Measurements from ENCODE around the gene TRAF3IP1.
"Not testable (repeated sequence)": the region's sequence is repeated elsewhere in the genome, so short reads cannot be mapped to it uniquely, and the experiment has no call there.

TRAF3IP1 gene

GRCh38 chr2:238320246-238320647 lies at the start of gene TRAF3IP1:
TSS of gene TRAF3IP1 (plus strand) at chr2:238320518. CDS start at chr2:238320663, 145 bp downstream.
- peak; percentile 85 for DNase-seq

- DNase-seq = no peak
Observed at GRCh38 chr2:238270606-238271005, 49.7 kb upstream of the TRAF3IP1 start.

DNA sequence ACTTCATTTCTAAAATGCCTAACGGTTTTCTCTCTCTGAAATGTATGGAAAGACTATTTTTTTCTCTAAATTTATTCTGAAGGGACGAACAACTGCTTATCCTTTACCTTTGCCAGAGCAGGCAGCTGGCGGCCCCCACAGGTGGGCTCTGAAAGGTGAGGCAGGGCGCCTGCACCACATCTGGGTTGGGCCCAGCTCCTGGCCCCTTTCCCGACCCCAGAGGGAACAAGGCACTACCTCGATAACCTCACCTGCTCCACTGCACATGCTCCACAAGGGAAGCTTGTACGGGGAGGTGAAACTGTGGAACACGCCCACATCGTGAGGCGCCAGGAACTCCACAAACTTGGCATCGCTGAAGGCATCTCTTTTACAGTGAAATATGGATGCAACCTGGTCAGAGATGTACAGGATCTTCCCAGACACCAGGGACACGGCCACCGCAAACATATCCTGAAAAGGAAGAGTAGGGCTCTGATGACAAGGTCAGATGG lies 49.2 kb upstream of the TRAF3IP1 start:
- DNase-seq = no peak

DNA sequence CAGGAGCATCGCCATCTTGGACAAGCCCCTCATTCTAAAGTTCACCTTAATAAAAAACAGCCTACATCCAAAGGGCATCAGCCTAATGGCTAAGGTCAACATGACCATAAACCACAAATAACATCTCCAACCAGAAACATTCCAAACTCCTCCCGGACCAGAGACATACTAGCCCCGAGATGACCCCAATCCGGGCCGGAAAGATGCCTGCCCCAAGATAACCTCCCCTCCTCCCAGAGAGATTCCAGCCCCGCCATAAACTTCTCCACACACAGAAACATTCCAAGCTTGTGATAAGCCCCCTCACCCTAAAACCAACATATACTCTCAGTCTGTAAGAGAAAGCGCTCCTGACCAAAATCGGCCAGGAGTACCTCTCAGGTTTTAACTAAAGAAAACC lies 48.6 kb upstream of the TRAF3IP1 start:
- not testable (repeated sequence) for DNase-seq

GRCh38 chr2:238272156-238272555 lies 48.2 kb upstream of the TRAF3IP1 start:
- no peak for DNase-seq

DNA sequence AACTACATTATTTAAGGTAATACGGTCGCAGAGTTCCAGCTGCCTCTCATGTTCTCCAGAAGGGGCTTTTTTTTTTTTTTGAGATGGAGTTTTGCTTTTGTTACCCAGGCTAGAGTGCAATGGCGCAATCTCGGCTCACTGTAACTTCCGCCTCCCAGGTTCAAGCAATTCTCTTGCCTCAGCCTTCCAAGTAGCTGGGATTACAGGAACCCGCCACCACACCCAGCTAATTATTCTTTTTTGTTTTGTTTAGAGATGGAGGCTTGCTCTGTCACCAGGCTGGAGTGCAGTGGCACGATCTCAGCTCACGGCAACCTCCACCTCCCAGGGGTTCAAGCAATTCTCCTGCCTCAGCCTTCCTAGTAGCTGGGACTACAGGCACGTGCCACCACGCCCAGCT lies 46.9 kb upstream of the TRAF3IP1 start:
- peak; percentile 35 for DNase-seq

DNA sequence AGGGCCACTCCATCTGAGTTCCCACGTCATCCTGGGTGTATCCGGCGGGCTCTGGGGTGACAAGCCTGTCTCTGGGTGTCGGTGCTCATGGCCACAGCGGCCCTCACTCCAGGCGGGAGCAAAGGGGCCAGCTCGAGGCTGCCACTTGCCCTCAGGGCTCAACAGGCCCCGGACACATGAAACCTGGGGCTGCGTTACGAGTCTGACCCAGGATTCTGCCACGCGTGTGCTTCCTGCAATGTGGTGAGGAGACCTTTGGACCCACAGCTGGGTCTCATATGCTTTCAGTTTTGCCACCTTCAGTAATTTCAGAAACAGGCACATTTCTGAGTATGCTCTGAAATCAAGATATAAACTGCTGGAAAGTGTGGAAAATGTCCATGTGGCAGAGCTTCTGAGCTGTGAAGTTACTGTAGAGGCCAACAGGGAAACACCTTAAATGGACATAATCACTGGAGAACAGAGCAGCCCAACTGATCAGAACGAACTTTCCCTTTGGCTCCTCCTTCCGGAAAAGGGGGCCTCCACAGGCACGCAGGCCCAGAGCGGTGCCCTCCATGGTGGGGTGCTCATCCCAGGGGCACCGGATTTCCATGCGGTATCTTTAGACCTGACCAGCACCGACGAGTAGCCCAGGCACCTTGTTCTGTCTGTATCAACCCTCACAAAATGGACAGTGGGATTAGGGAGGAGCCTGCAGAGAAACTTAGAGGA lies 46.0 kb upstream of the TRAF3IP1 start:
- no peak for DNase-seq

- DNase-seq = no peak
Observed at GRCh38 chr2:238277695-238278094, 42.6 kb upstream of the TRAF3IP1 start.

DNA sequence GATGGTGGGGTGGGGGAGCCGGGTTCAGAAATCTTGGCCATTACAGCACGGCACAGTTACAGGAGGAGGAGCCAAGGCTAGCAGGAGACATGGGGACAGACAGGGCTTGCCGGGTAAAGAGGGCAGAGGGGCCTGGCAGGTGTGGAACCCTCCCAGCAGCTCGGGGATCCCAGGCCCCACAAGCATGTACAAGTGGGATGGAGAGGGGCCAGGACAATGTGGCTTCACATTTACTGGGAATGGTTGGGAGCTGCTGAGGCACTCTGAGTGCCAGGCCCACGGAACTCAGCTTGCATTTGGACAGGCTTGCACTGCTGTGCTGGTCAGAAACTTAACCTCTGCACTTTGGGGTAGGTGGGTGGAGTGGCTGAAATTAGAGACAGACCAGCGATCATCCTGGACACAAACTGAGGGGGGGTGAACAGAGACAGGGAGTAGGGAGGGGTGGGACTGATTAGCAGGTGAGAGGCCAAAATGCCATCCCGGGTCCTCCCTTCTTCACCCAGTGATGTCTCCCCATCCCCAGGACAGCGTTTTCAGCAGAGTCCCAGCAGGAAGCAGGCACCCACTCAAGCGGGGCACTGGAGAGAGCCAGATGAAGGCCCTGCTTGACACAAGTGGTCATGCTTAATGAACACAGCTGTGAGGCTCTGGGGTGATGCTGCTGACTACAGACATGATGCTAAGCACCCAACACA lies 41.5 kb upstream of the TRAF3IP1 start:
- no peak for DNase-seq

DNA sequence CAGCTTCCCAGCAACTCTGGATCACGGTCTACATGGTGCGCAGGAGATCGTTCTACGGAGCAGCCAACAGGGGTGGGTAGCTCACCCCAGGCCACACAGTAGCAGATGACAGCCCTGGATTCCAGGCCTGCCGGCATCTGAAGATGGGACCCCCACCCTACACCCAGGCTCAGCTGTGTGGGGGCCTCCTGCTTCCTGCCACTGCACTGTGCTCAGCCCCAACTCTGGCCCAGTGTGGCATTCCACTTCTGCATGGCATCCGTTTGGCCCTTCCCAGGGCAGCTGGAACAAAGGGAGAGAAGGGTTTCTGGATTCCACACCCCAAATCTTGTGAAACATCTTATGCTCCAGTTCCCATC lies 41.0 kb upstream of the TRAF3IP1 start:
- no peak for DNase-seq

GRCh38 chr2:238280083-238280825 lies 40.1 kb upstream of the TRAF3IP1 start:
- no peak for DNase-seq

- no peak for DNase-seq
Observed at GRCh38 chr2:238281826-238282480, 38.4 kb upstream of the TRAF3IP1 start.

DNA sequence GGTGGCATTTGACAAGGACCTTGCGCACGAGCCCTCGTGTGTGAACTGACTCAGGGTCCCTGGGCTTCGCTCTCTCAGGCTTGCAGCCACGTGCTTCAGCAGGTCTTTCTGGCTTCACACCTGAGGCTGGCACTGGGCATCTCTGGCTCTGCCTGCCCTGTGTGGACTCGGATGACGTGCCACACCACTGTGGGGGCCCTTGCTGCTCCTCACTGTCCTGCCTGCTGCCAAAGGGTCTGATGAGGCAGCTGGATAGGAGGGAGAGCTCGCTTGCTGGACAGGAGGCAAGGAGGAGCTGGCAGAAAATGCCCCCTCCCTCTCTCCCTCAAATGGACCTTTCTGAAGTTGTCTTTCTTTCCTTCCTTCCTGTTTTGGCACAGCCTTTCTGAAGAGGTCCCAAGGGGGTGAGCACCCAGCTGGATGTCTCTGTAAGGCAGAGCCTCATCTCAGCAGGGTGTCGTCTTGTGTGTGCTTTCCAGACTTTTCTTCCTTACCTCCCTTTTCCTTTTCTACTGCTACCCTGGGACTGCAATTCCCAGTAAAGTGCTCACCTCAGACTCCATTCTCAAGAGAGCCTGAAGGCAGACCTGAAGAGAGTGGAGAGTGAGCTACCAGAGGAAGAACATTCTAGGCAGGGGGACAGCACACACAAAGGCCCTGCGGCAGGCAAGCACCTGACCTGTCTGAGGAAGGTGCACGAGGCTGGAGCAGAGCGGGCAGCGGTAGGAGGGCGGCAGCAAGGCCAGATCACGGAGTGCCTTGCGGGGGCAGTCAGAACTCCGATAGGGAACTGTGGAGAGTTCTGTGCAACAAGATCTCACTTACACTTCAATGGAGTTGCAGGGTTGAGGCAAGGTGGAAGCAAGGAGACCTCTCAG lies 37.2 kb upstream of the TRAF3IP1 start:
- DNase-seq = no peak

GRCh38 chr2:238284802-238285515 lies 35.4 kb upstream of the TRAF3IP1 start:
- no peak for DNase-seq

DNA sequence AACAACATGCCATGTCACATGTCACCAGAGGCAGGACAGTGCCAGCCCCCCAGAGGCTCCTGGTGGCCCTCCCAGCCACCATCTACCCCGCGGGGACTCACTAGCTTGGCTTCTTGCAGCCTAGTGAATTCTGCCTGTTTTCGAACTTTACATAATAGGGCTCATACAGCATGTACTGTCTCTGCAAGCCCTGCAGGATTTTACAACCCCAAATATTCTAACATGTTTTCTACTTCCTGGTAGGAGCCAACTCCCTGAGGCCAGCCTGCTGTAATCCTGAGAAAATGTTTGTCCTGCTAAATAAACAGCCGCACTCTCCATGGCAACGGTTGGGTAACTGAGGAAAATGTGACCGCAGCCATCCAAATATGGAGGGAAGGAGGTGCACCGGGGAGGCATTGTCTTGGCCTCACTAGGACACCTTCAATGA lies 34.6 kb upstream of the TRAF3IP1 start:
- no peak for DNase-seq

GRCh38 chr2:238286095-238286494 lies 34.2 kb upstream of the TRAF3IP1 start:
- DNase-seq = no peak

DNA sequence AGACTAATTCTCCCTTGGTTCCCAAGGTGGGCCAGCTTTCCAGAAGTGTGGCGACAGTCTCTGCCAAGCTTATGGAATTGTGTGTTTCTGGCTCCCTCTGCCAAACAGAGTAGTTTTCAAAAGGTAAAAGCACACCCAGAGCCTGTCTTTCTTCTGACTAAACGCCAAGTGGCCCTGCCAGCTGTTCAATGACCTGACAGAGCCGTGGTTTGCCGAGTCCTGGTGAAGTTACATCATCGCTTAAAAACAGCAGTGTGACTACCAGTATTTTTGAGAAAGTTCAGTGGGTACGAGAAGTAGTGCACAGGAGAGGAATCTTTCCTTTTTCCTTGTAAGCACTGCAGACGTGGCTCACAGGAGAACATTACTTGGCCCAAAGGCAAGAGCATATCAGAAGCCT lies 33.8 kb upstream of the TRAF3IP1 start:
- DNase-seq = peak; percentile 6

- peak; percentile 4 for DNase-seq
Observed at GRCh38 chr2:238286987-238287736, 33.2 kb upstream of the TRAF3IP1 start.

- peak; percentile 68 for DNase-seq
Observed at GRCh38 chr2:238287737-238288649, 32.3 kb upstream of the TRAF3IP1 start, which contains the start of gene PER2. TSS of gene PER2 (minus strand) at chr2:238288610. CDS start at chr2:238277936, 10,674 bp downstream.

All from inflammatory macrophage treated with lipopolysaccharide for 4 hours (primary cell).